ENCODE results near the gene DNAAF5.

The DNAAF5 gene

DNA sequence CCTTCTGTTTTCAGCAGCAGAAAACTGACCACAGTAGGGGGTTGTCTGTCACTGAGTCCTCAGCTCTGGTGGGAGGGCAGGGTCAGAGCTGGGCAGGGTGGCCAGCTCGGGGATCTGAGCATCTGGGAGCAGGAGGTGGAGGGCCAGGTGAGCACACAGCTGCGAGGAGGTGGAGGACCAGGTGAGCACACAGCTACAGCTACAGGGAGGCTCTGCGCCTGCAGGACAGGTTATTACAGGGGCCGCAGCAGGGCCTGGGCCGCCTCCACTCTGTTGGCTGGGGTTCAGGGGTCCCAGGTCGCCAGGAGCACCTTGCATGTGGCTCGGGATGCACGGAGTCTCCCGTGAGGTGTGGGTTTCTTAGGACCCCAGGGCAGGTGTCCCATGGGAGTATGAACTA, 53.0 kb downstream of the DNAAF5 start:
- H4K20me1 ChIP-seq (ENCODE audit: insufficient read depth, low read length, poor library complexity, severe bottlenecking), result no peaks in the 10 kb centered on the region
- H3K4me2 ChIP-seq (ENCODE audit: low read depth, low read length, poor library complexity, severe bottlenecking), result no peak overlapping the region
- H3K4me3 ChIP-seq (ENCODE audit: low read length, poor library complexity, severe bottlenecking), result no peak overlapping the region
- peaks cover 18% of the 10 kb centered on the region; the same call in 1 of the 2 replicates for H3K36me3 ChIP-seq (ENCODE audit: insufficient read depth, low read length)
- H3K9ac ChIP-seq (ENCODE audit: low read depth, low read length, poor library complexity, severe bottlenecking), result no peak overlapping the region
- H2AFZ ChIP-seq (ENCODE audit: low read length), result no peak overlapping the region
- H3K9me2 ChIP-seq (replicated peaks; ENCODE audit: low read depth, low read length), result no peaks in the 10 kb centered on the region
- no peaks in the 10 kb centered on the region for H3K79me2 ChIP-seq (ENCODE audit: insufficient read depth, low read length)
- no peaks in the 10 kb centered on the region for H3K27me3 ChIP-seq (ENCODE audit: insufficient read depth, low read length, poor library complexity, severe bottlenecking)
- H3F3A ChIP-seq (ENCODE audit: low read depth), result no peaks in the 10 kb centered on the region
- TF ChIP-seq, protein P1, sequence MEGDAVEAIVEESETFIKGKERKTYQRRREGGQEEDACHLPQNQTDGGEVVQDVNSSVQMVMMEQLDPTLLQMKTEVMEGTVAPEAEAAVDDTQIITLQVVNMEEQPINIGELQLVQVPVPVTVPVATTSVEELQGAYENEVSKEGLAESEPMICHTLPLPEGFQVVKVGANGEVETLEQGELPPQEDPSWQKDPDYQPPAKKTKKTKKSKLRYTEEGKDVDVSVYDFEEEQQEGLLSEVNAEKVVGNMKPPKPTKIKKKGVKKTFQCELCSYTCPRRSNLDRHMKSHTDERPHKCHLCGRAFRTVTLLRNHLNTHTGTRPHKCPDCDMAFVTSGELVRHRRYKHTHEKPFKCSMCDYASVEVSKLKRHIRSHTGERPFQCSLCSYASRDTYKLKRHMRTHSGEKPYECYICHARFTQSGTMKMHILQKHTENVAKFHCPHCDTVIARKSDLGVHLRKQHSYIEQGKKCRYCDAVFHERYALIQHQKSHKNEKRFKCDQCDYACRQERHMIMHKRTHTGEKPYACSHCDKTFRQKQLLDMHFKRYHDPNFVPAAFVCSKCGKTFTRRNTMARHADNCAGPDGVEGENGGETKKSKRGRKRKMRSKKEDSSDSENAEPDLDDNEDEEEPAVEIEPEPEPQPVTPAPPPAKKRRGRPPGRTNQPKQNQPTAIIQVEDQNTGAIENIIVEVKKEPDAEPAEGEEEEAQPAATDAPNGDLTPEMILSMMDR (conservative IDR thresholded peaks at IDR 0.05; ENCODE audit: low read length), result no peak
- TF ChIP-seq EZH2phosphoT487 (IDR thresholded peaks at IDR 0.05; ENCODE audit: borderline replicate concordance), result no peak
- H3K9me3 ChIP-seq (ENCODE audit: insufficient read depth, low read depth, low read length), result no peaks in the 10 kb centered on the region
- H3K4me1 ChIP-seq (ENCODE audit: insufficient read depth, low read length, poor library complexity, severe bottlenecking), result no peaks in the 10 kb centered on the region

DNA sequence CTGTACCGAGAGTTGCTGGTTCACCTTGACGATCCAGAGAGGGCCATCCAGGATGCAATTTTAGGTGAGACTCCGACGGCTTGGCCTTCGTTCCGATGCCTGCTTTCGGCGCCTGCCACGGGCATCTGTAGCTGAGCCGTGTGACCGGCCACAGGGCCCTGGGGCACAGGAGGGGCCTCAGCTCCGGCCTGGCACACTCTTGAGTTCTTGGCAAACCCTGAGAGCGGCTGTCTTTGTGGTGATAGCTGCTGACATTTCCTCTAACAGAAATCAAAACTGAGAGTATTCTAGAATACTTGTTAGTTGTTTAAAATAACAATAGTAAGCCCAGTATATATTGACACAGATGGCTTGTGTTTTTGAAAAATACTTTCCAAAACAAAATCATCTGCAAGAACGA, 53.6 kb downstream of the DNAAF5 start:
- Histone ChIP-seq H3K9me3 (ENCODE audit: insufficient read depth, low read depth, low read length) (no peaks in the 10 kb centered on the region), H3K79me2 (ENCODE audit: insufficient read depth, low read length) (no peaks in the 10 kb centered on the region), H3K9ac (ENCODE audit: low read depth, low read length, poor library complexity, severe bottlenecking) (no peak overlapping the region), H3K4me3 (ENCODE audit: low read length, poor library complexity, severe bottlenecking) (no peak overlapping the region), H3K9me2 (replicated peaks; ENCODE audit: low read depth, low read length) (no peaks in the 10 kb centered on the region), H3K36me3 (ENCODE audit: insufficient read depth, low read length) (peaks cover 17% of the 10 kb centered on the region; the same call in 1 of the 2 replicates), H3F3A (ENCODE audit: low read depth) (no peaks in the 10 kb centered on the region), H3K27me3 (ENCODE audit: insufficient read depth, low read length, poor library complexity, severe bottlenecking) (no peaks in the 10 kb centered on the region), H4K20me1 (ENCODE audit: insufficient read depth, low read length, poor library complexity, severe bottlenecking) (no peaks in the 10 kb centered on the region), H3K4me2 (ENCODE audit: low read depth, low read length, poor library complexity, severe bottlenecking) (no peak overlapping the region), H3K4me1 (ENCODE audit: insufficient read depth, low read length, poor library complexity, severe bottlenecking) (no peaks in the 10 kb centered on the region), H2AFZ (ENCODE audit: low read length) (no peak overlapping the region)
- TF ChIP-seq, protein P1 (conservative IDR thresholded peaks at IDR 0.05; ENCODE audit: low read length), result no peak
- no peak for TF ChIP-seq EZH2phosphoT487 (IDR thresholded peaks at IDR 0.05; ENCODE audit: borderline replicate concordance)

DNA sequence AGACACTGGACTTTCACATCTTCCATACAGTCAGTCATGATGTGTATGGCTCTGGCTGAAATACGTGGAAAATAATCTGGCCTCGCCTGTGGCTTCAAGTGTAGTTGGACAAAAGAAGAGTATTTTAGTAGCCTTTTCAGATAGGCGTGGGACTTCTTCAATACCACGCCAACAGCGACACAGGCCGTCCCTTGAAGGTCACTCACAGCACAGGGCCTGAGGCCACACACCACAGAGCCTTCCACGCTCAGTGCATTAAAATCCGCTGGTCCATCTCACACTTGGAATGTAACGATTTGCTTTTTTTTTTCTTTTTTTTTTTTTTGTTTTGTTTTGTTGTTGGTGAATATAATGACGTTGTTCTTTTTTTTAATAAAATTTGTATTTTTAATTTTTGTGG, 54.0 kb downstream of the DNAAF5 start:
- Histone ChIP-seq H3K9me3 (ENCODE audit: insufficient read depth, low read depth, low read length) (no peaks in the 10 kb centered on the region), H3K27me3 (ENCODE audit: insufficient read depth, low read length, poor library complexity, severe bottlenecking) (no peaks in the 10 kb centered on the region), H4K20me1 (ENCODE audit: insufficient read depth, low read length, poor library complexity, severe bottlenecking) (no peaks in the 10 kb centered on the region), H3K79me2 (ENCODE audit: insufficient read depth, low read length) (no peaks in the 10 kb centered on the region), H3K4me1 (ENCODE audit: insufficient read depth, low read length, poor library complexity, severe bottlenecking) (no peaks in the 10 kb centered on the region), H3K4me2 (ENCODE audit: low read depth, low read length, poor library complexity, severe bottlenecking) (no peak overlapping the region), H3K9me2 (replicated peaks; ENCODE audit: low read depth, low read length) (no peaks in the 10 kb centered on the region), H3K36me3 (ENCODE audit: insufficient read depth, low read length) (peaks cover 14% of the 10 kb centered on the region; the same call in 1 of the 2 replicates), H3F3A (ENCODE audit: low read depth) (no peaks in the 10 kb centered on the region), H3K9ac (ENCODE audit: low read depth, low read length, poor library complexity, severe bottlenecking) (no peak overlapping the region), H3K4me3 (ENCODE audit: low read length, poor library complexity, severe bottlenecking) (no peak overlapping the region), H2AFZ (ENCODE audit: low read length) (no peak overlapping the region)
- TF ChIP-seq, protein P1 (conservative IDR thresholded peaks at IDR 0.05; ENCODE audit: low read length), result no peak
- no peak for TF ChIP-seq EZH2phosphoT487 (IDR thresholded peaks at IDR 0.05; ENCODE audit: borderline replicate concordance)
